Fibroblast of skin of right quadriceps (primary cell): ENCODE data around the gene GPRIN1.
"Not testable (repeated sequence)": the region's sequence is repeated elsewhere in the genome, so short reads cannot be mapped to it uniquely, and the experiment has no call there.

ENCODE experiments used
- DNase-seq: peaks from one replicate; pipeline ENCODE4 v3.0.0-alpha.2; 2013

Gene GPRIN1

GRCh38 chr5:176565760-176566288, 44.1 kb downstream of the GPRIN1 start:
- DNase-seq = no peak

GRCh38 chr5:176564002-176564401, 46.0 kb downstream of the GPRIN1 start:
- peak; percentile 18 for DNase-seq

- DNase-seq = no peak
Observed at GRCh38 chr5:176562189-176562588, 47.8 kb downstream of the GPRIN1 start.

- DNase-seq = no peak
Observed at GRCh38 chr5:176561259-176561658, 48.7 kb downstream of the GPRIN1 start.

DNA sequence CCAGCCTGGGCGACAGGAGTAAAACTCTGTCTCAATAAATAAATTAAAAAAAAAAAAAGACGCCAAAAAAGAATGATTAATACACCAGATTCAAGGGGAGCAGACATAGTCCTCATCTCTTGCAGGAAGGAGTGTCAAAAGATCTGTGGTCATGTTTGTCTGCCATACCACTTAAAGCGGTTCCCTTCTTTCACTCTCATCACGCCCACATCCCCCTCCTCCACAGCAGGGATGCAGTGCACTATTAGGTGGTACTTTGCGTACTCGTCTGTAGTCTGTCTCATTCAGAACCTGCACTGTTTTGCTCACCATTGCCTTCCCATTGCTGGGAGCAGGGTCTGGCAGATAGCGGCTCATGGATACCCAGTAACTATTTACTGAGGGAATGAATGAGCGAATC, 49.6 kb downstream of the GPRIN1 start:
- DNase-seq = no peak

DNA sequence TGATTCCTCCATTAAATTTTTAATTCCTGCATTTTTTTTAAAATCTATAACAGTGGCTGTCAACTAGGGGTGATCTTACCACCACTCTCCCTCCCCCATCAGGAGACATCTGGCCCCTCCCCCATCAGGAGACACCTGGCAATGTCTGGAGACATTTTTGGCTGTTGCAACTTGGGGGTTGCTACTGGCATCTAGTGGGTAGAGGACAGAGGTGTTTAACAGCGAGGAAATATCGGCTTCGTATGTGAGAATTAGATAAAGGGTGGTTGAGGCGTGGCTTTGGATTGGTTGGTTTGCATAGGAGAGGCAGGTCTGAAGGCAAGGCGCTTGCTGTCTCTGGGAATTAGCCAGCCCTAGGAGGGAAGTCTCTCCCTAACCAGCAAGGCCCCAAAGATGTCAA, 50.3 kb downstream of the GPRIN1 start:
- no peak for DNase-seq

DNA sequence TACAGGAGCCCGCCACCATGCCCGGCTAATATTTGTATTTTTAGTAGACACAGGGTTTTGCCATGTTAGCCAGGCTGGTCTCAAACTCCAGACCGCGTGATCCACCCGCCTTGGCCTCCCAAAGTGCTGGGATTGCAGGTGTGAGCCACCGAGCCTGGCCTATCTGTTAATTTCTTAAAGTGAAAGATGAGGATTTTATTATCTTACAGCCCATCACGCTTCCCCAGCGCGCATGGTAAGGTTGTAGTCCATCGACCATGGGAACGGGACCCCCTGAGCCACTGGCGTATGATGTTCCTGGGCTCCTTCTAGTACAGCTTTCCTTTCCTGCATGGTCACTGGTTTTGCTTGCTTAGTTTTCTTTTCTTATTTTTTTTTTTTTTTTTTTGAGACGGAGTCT, 52.1 kb downstream of the GPRIN1 start:
- no peak for DNase-seq

GRCh38 chr5:176553260-176554085, 56.5 kb downstream of the GPRIN1 start:
- no peak for DNase-seq

DNA sequence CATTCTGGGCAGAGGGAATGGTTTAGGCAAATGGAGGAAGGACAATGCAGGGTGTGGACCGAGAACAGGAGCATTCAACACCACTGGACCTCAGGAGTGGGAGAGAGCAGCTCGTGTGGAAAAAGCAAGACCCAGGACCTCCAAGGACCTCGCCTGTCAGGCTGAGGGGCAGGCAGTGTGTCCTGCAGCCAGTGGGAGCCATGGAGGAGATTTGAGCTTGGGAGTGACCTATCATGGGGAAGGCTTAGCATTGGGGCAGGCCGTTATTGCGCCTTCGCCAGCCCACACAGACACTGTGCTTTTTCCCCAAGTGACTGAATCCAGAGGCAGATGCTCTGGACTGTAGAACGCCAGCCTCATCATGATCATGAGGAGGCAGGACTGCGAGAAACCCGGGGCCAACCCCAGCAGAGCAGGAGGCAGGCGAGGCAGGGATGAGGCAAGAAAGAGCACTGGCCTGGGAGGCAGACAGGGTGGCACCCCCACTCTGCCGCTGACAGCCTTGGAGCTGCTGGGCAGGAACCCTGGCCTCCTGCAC, 57.6 kb downstream of the GPRIN1 start:
- DNase-seq = no peak

DNA sequence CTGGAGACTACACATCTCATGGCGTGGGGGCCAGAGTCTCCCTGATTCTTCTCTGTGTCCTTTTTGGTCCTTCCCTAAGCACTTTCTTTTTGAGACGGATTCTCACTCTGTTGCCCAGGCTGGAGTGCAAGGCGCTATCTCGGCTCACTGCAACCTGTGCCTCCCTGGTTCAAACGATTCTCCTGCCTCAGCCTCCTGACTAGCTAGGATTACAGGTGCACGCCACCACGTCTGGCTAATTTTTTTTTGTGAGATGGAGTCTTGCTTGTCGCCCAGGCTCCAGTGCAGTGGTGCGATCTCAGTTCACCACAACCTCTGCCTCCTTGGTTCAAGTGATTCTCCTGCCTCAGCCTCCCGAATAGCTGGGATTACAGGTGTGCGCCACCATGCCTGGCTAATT, 59.0 kb downstream of the GPRIN1 start:
- DNase-seq = not testable (repeated sequence)

DNA sequence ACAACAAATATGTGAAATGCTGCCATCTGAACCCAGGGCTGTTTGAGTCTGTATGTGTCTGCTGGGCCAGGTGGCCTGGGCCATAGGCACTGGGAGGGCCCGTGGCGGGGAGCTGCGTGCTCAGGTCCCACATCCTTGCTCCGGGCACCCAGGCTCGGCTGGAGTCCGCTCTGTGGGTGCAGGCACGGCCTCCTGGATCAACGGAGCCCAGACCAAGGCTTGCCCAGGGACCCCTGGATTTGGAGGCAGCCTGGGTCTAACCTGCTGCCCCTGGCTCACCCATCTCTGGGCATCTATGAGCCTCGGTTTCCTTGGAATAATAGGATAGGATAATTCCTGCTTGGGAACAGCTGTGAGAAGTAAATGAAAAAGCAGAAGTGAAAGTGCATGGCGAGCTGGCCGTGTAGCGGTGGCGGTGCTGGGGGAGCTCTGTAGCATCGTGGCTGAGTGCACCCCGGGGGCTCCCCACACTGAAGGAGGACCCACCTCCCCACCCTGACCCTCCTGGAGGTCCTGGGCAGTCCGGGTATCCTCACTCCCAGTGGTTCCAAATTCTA, 59.6 kb downstream of the GPRIN1 start:
- no peak for DNase-seq

- DNase-seq = no peak
Observed at GRCh38 chr5:176549871-176550270, 60.1 kb downstream of the GPRIN1 start.

DNA sequence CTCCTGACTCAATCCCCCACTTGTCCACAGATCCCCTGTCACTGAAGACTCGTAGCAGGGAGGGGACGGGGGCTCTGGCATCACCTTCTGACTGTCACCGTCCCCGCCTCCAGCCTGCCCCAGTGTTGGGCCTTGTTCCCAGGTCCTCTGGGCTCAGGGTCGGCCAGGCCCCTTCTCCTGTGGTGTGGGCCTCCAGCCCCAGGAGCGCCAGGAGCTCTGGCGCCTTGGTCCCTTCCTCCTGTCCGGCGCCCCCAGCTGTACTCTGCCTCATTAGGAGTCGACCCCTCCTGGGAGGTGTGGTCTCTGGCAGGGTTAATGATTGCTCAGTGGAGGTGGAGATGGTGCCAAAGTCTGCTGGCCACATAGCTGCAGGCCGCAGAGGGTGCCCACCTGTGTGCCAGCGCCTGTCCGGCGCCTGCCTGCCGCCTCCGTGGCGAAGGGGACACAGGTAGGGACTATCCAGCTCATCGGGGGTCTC, 61.0 kb downstream of the GPRIN1 start, which contains the start of gene CDHR2:
Gene CDHR2, plus strand, starts transcription at position 376 of the 478 bp plus-strand sequence. CDS start 16,011 bp downstream, outside the sequence.
- no peak for DNase-seq

DNA sequence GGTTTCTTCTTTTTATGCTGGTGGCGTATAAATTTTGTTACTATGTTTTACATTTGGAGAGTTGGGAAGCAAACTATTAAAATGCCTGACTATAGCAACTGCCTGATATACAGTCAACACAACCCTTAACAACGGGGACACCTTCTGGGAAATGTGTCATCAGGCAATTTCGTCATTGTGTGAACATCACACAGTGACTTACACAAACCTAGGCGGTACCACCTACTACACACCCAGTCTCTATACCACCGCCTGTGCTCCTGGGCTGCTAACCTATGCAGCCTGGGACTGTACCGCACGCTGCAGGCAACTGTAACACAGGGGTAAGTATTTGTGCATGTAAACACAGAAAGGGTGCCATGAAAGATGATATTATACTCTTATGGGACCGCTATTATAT, 62.2 kb downstream of the GPRIN1 start:
- no peak for DNase-seq
